Colon (tissue), 2 donors: Measurements from ENCODE around the gene ZNF33A.
"Not testable (repeated sequence)": the region's sequence is repeated elsewhere in the genome, so short reads cannot be mapped to it uniquely, and the experiment has no call there.

Source experiments
- FAIRE-seq: peaks from 2 replicates; lab custom pipeline; 2012; peaks lifted over from hg19 to GRCh38; lab: Jason Lieb, UNC
- donor health status: control.
- donor health status: control.

The ZNF33A gene

DNA sequence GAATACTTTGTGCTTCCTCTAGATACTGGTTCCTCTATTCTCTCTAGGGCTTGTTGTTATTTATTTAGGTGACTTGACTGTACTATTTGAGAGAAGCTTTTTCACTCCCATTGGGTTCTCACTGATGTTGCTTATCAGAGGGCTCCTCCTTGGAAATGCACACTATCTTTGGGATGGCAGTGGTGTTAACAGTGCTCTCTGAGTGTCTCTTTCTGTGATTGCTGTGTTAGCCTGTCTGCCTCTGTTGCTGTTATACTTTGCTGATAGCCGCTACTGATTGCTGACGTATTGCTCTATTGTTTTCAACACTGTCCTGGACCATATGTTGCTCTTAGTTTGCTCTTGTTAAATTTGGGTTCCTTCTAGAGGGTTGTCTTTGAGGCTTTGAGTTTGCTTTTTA, 34.7 kb downstream of the ZNF33A start:
- FAIRE-seq, result no peak

DNA sequence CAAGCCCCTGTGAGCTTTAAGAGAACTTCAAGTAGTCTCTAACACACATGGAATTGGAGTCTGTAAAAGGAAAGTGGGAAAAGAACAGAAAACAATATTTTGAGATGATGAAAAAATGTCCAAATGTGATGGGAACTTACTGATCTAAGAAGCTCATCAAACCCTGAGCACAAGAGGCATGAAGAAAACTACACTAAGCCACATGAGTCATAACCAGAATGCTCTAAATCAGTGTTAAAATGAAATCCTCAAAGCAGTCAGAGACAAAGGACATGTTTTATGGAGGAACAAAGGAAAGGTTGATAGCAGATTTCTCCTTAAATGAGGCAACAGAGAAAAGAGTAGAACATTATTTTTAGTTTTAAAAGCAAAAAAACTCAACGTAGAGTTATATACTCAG, 37.2 kb downstream of the ZNF33A start:
- FAIRE-seq, result no peak

DNA sequence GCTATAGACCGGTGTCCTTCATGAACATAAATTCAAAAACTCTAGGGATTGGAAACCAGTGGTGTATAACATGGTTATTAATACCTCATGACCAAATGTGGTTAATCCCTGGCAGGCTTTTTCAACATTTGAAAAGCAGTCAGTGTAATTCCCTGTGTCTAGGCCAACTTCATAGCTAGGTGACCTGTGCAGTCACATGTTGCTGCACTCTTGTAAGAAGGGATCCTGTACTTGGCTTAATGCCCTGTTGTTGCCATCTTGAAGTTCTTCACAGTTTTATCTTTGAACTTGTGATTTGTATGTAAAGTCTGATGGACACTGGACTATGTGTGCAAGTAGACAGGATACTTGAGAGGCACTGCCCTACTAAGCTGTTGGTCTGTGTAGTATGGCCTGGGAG, 39.7 kb downstream of the ZNF33A start:
- no peak for FAIRE-seq

DNA sequence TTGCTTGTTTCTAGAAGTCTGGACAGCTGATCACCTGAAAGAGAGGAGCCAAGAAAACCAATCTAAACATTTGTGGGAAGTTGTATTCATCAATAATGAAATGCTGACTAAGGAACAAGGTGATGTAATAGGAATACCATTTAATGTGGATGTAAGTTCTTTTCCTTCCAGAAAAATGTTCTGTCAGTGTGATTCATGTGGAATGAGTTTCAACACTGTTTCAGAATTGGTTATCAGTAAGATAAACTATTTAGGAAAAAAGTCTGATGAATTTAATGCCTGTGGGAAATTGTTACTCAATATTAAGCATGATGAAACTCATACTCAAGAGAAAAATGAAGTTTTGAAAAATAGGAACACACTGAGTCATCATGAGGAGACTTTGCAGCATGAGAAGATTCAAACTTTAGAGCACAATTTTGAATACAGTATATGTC, 43.9 kb downstream of the ZNF33A start:
- FAIRE-seq, result no peak

DNA sequence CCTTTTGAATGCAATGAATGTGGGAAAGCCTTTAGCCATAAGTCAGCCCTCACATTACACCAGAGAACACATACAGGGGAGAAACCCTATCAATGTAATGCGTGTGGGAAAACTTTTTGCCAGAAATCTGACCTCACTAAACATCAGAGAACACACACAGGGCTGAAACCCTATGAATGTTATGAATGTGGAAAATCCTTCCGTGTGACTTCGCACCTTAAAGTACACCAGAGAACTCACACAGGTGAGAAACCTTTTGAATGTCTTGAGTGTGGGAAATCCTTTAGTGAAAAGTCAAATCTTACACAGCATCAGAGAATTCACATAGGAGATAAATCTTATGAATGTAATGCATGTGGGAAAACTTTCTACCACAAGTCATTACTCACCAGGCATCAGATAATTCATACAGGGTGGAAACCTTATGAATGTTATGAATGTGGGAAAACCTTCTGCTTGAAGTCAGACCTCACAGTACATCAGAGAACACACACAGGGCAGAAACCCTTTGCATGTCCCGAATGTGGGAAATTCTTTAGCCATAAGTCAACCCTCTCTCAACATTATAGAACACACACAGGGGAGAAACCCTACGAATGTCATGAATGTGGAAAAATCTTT, 44.9 kb downstream of the ZNF33A start:
- FAIRE-seq, result not testable (repeated sequence)

DNA sequence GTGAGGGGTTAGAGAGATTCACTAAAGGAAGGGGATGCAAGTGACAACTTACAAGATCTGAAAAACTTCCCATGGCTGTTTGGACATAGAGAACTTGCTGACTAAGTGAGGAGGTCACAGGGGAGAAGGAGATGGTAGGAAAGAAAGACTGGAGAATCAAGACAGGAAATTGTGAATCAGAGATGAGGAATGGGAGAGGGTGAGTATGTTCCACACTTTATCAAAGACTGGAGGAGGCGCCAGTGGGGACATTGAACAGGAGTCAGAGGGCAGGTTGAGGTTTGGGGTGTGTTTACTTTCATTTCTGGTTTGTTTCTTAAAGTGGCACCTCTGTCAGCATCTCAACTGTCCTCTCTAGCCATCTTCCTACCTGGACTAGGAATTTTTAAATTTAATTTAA, 59.2 kb downstream of the ZNF33A start:
- not testable (repeated sequence) for FAIRE-seq

DNA sequence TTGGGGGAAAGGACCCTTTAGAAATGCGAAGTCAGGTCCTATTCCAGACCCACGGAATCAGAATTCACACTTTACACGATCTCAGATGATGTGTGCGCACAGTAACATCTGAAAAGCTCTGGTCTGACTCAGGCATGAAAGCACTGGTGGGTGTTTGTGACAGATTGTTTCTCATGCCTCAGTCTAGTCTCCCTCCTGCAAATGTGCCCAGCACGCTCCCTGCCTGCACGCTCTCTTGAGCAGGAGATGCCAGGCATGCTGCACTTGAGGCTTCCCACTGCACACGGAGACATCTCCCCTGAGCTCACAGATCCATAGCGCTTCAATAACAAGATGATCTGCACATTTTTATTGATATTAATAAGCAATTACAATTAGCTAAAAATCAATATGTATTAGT, 60.0 kb downstream of the ZNF33A start:
- no peak for FAIRE-seq

DNA sequence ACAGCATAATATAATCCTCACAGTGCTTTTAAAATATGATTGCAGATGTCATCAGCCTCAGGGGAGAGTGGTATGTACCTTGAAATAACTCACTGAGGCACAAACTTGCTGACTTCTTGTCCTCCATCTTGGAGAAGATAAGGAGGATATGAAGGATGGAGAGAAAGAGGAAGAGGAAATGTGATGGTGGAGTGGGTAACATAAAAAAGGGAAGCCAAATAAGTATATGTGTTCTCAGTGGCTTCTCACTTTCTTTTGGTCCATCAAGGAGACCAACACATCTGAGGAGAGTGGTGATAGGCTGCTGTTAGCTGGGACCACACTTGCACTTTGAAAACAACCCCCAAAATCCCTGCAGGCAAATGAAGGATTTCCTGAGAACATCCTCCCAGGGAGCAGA, 62.1 kb downstream of the ZNF33A start:
- no peak for FAIRE-seq

DNA sequence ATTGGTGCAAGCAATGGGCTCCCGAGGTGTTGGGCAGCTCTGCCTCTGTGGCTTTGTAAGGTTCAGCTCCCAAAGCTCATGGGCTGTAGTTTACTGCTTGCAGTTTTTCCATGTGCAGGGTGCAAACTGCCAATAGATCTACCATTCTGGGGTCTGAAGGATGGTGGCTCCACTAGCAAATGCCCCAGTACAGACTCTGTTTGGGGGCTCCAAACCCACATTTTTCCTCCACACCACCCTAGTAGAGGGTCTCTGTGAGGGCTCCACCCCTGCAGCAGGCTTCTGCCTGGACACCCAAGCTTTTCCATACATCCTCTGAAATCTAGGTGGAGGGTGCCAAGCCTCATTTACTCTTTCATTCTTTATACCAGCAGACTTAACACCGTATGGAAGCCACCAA, 66.2 kb downstream of the ZNF33A start:
- no peak for FAIRE-seq

DNA sequence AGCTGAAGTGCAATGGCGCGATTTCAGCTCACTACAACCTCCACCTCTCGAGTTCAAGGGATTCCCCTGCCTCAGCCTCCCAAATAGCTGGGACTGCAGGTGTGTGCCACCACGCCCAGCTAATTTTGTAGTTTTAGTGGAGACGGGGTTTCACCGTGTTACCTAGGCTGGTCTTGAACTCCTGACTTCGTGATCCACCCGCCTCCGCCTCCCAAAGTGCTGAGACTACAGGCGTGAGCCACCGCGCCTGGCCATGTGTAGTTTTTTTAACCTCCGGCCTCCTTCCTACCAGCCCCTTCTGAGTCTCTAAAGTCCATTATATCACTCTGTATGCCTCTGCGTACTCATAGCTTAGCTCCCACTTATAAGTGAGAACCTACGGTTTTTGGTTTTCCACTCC, 82.8 kb downstream of the ZNF33A start:
- not testable (repeated sequence) for FAIRE-seq

DNA sequence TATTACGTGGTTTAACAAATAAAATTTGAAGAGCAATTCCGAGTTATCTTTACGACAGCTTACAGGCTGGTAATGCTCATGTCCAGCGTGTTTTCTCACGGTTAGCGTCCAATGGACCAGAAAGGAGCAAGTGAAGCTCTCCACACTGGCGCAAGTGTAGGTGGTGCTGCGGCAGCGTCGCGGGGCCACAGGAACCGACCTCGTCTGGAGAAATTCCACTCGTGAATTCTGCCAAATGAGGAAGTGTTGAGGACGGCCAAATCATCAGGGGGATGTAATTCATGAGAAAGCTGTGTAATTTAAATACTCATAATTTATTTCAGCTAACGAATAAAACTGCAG, 83.3 kb downstream of the ZNF33A start:
- no peak for FAIRE-seq

DNA sequence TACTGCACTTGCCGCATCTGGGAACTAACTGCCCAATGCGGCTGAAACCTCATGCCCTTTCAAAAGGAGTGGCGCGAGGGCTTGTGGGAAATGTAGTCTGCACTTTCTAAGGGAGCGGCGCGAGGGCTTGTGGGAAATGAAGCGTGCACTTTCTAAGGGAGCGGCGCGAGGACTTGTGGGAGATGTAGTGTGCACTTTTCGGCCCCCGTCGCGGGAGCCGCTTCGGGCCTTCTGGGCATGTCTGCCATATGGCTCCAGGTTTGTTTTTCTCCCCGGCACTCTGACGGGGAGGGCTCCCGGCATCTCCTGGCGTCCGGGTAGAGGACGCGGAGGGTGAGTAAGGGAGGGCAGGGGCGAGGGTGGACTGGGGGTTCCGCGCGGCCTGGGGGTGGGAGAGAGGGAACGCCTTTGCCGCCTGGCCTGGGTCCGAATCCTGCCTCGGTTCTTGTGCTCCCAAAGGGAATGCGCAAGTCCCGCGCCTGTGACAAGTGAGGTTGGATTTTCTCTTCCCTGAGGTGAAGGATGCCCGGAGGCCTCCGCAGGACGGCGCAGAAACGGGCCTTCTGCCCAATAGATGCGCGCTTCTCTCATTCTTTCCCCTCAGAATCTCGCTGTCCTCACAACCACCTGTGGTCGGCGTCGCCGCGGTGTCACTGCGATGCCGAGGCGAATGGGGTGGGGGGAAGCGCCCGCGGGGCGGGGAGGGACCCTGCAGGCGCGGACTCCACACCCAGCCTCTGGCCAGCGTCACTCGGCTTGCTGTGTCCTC, 83.9 kb downstream of the ZNF33A start, which contains the start of gene ZNF37A:
ZNF37A (plus strand) TSS at position 180 of the 769 bp plus-strand sequence. CDS start 2,281 bp downstream, outside the sequence.
- FAIRE-seq, result no peak

DNA sequence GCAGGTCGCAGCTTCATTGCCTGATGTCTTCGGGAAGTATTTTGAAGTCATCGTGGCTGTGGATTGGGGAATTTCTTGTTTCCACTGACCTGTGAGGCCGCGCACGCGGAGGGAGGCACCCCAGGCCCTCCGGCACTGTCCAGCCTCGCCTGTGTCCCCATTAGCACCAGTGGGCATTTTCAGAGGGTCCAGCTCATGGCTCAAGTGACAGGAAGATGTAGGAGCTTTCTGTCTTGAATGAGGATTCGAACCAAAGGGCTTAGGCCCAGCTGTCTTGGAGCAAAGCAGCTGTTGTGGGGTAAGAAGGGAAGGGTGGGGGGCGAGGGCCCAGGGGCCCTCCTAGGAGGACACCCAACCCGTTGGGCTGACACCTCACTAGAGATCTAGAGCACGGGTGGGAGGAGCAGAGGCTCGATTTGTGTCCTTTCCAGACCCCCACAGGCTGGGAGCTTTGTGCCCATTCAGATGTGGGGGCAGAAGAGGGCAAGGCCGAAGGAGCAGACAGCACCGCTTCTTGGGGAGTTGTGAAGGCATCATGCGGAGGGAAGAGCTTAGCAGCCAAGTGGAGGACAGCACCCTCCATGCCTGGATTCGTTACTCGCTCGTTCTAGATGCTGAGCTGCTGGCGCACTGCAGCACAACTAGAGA, 84.6 kb downstream of the ZNF33A start:
- FAIRE-seq, result no peak

DNA sequence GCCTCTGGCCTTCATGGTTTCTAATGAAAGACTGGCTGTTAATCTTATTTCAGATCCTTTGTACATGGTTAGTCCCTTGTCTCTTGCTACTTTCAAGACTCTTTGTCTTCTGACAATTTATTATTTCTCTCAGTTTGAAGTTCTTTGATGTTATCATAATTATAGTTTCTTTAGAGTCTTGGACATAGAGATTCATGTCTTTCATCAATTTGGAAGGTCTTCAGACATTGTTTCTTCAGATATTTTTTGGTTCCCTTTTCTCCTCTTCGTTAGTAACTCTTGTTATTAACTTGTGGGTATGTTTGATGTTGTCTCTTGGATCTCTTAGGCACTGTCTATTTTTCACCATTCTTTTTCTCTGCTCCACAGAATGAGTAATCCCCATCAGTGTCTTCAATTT, 92.4 kb downstream of the ZNF33A start:
- no peak for FAIRE-seq

DNA sequence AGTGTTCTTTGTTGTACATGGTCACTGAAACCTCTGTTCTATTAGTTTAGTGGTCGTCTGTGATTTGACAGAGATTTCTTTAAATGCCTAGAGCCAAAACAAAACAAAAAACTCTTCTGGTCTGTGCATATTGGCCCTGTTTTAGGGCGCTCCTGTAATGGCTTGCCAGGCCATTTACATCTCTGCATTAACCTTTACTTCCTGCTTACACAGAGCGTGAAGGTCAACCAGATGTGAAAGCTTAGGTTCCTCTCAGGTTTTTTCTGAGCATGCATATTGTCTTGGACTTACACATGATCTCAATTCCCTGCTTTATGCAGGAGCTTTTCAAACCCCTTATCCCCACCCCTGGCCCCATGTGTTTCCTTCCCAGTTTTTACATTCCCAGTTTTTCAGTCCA, 93.3 kb downstream of the ZNF33A start:
- FAIRE-seq, result no peak

DNA sequence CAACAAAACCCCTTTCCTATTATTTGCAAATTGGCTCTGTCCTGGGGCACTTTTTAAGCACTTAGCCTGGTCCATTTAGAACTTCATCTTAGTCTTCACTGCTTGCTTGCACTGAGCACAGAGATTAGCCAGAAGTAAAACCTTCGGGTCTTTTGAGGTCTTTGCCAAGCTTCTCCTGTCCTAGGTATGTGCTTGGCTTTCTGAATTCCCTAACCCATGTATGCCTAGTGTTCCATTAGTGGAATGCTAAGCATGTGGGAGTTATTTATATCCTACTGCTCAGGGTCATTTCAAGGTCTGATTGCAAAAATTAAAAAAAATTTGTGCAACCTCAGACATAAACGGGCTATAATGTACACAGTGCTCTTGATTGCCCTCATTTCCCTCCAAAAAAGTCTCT, 101.7 kb downstream of the ZNF33A start:
- no peak for FAIRE-seq
